H9 (cell line): ENCODE results near the gene FHOD3. TPM values are rescaled to one million over a fixed set of nuclear protein-coding genes. Genes with fewer than 3 reads are reported as not detected.

Source experiments
- DNase-seq: peaks from one replicate; pipeline ENCODE4 v3.0.0-alpha.2; 2017
- H2AFZ ChIP-seq: one replicate; pipeline ENCODE4 v1.6.1; 2013; ENCODE audit warnings: mild to moderate bottlenecking, low read length, control low read depth, moderate library complexity
- H2AK5ac ChIP-seq: 2 replicates; pipeline ENCODE4 v1.6.1; 2013; ENCODE audit warnings: low read length, control low read depth, mixed read lengths; ENCODE audit not compliant: insufficient read length
- H2BK120ac ChIP-seq: one replicate; pipeline ENCODE4 v1.6.1; 2013; ENCODE audit warnings: low read depth, mild to moderate bottlenecking, low read length, control low read depth, inconsistent platforms; ENCODE audit not compliant: poor library complexity, severe bottlenecking
- H2BK12ac ChIP-seq: 2 replicates; pipeline ENCODE4 v1.6.1; 2013; ENCODE audit warnings: low read length, control low read depth, mixed read lengths, low read depth; ENCODE audit not compliant: insufficient read length
- H2BK15ac ChIP-seq: 2 replicates; pipeline ENCODE4 v1.6.1; 2013; ENCODE audit warnings: low read depth, low read length, control low read depth
- H2BK20ac ChIP-seq: one replicate; pipeline ENCODE4 v1.6.1; 2013; ENCODE audit warnings: low read depth, mild to moderate bottlenecking, low read length, control low read depth, inconsistent platforms; ENCODE audit not compliant: poor library complexity, severe bottlenecking
- H2BK5ac ChIP-seq: 2 replicates; pipeline ENCODE4 v1.6.1; 2013; ENCODE audit warnings: low read length, control low read depth, mixed read lengths; ENCODE audit not compliant: insufficient read length
- H3K14ac ChIP-seq: 2 replicates; pipeline ENCODE4 v1.6.1; 2013; ENCODE audit warnings: low read length, control low read depth; ENCODE audit not compliant: insufficient read depth
- H3K18ac ChIP-seq: 2 replicates; pipeline ENCODE4 v1.6.1; 2013; ENCODE audit warnings: low read depth, mild to moderate bottlenecking, mixed read lengths, low read length, control low read depth; ENCODE audit not compliant: insufficient read length
- H3K23ac ChIP-seq: 2 replicates; pipeline ENCODE4 v1.6.1; 2013; ENCODE audit warnings: low read length, control low read depth, mixed read lengths, low read depth; ENCODE audit not compliant: insufficient read length
- H3K23me2 ChIP-seq: 2 replicates; pipeline ENCODE4 v1.6.1; 2013; ENCODE audit warnings: low read depth, mild to moderate bottlenecking, mixed read lengths, low read length, control low read depth; ENCODE audit not compliant: insufficient read length, poor library complexity, severe bottlenecking
- H3K27ac ChIP-seq: 2 replicates; pipeline ENCODE4 v1.5.1; 2013; ENCODE audit warnings: low read length, control low read depth, mixed read lengths, low read depth; ENCODE audit not compliant: insufficient read length
- H3K27me3 ChIP-seq: 2 replicates; pipeline ENCODE4 v1.6.1; 2013; ENCODE audit warnings: low read length, control low read depth, inconsistent platforms; ENCODE audit not compliant: insufficient read depth
- H3K4ac ChIP-seq: 2 replicates; pipeline ENCODE4 v1.6.1; 2013; ENCODE audit warnings: low read depth, mild to moderate bottlenecking, control low read depth, inconsistent platforms, low read length, moderate library complexity
- H3K4me1 ChIP-seq: 2 replicates; pipeline ENCODE4 v1.6.1; 2013; ENCODE audit warnings: low read length, control low read depth, inconsistent platforms; ENCODE audit not compliant: insufficient read depth
- H3K4me2 ChIP-seq: 2 replicates; pipeline ENCODE4 v1.6.1; 2013; ENCODE audit warnings: low read length, control low read depth, mixed read lengths; ENCODE audit not compliant: insufficient read length, insufficient read depth
- H3K56ac ChIP-seq: 2 replicates; pipeline ENCODE4 v1.6.1; 2013; ENCODE audit warnings: low read depth, mild to moderate bottlenecking, mixed read lengths, low read length, control low read depth; ENCODE audit not compliant: insufficient read length
- H3K79me1 ChIP-seq: 2 replicates; pipeline ENCODE4 v1.6.1; 2013; ENCODE audit warnings: low read depth, mild to moderate bottlenecking, moderate library complexity, low read length, control low read depth, inconsistent platforms; ENCODE audit not compliant: insufficient read depth, poor library complexity, severe bottlenecking
- H3K79me2 ChIP-seq: 2 replicates; pipeline ENCODE4 v1.6.1; 2013; ENCODE audit warnings: low read length, control low read depth, inconsistent platforms; ENCODE audit not compliant: insufficient read depth
- H3K9ac ChIP-seq: 2 replicates; pipeline ENCODE4 v1.6.1; 2013; ENCODE audit warnings: low read length, control low read depth, mixed read lengths; ENCODE audit not compliant: insufficient read length; ENCODE audit errors: extremely low read depth
- H3K9me3 ChIP-seq: one replicate; pipeline ENCODE4 v1.6.1; 2013; ENCODE audit warnings: low read depth, low read length, inconsistent platforms; ENCODE audit not compliant: control insufficient read depth
- H3T11ph ChIP-seq: one replicate; pipeline ENCODE4 v1.6.1; 2013; ENCODE audit warnings: mild to moderate bottlenecking, low read length, control low read depth, inconsistent platforms
- H4K20me1 ChIP-seq: one replicate; pipeline ENCODE4 v1.6.1; 2013; ENCODE audit not compliant: control insufficient read depth, insufficient read length, insufficient read depth
- H4K5ac ChIP-seq: 2 replicates; pipeline ENCODE4 v1.6.1; 2013; ENCODE audit warnings: low read depth, mild to moderate bottlenecking, mixed read lengths, low read length, control low read depth; ENCODE audit not compliant: insufficient read length
- H4K8ac ChIP-seq: replicated peaks from 2 replicates; pipeline ENCODE4 v1.6.1; 2013; ENCODE audit warnings: low read length, control low read depth, mixed read lengths, low read depth; ENCODE audit not compliant: insufficient read length
- H4K91ac ChIP-seq: 2 replicates; pipeline ENCODE4 v1.6.1; 2013; ENCODE audit warnings: low read depth, mild to moderate bottlenecking, moderate library complexity, mixed read lengths, low read length, control low read depth; ENCODE audit not compliant: insufficient read length
- H3K27ac Mint-ChIP-seq, 3 experiments: 2 replicates in 2 of 3; 3 replicates in 1 of 3; pipeline ENCODE4 v1.8.0; 2020 to 2021; ENCODE audit warnings: mixed read lengths in 3 of 3, mild to moderate bottlenecking in 1 of 3, moderate library complexity in 1 of 3
- H3K27me3 Mint-ChIP-seq: 2 replicates; pipeline ENCODE4 v1.8.0; 2021; ENCODE audit warnings: low read depth, mild to moderate bottlenecking, moderate library complexity, mixed read lengths
- H3K36me3 Mint-ChIP-seq, 3 experiments: 2 replicates in 2 of 3; 3 replicates in 1 of 3; pipeline ENCODE4 v1.8.0; 2020 to 2021; ENCODE audit warnings: low read depth in 3 of 3, mixed read lengths in 3 of 3; ENCODE audit not compliant: insufficient read depth in 1 of 3
- H3K4me1 Mint-ChIP-seq, 2 experiments: 2 replicates each; pipeline ENCODE4 v1.8.0; 2020; ENCODE audit warnings: mixed read lengths in 2 of 2
- H3K4me3 Mint-ChIP-seq, 2 experiments: 2 replicates in 1 of 2; 3 replicates in 1 of 2; pipeline ENCODE4 v1.8.0; 2020 to 2021; ENCODE audit warnings: mild to moderate bottlenecking in 2 of 2, mixed read lengths in 2 of 2, moderate library complexity in 1 of 2
- H3K9me3 Mint-ChIP-seq, 2 experiments: 2 replicates in 1 of 2; 3 replicates in 1 of 2; pipeline ENCODE4 v1.8.0; 2020; ENCODE audit warnings: mild to moderate bottlenecking in 2 of 2, mixed read lengths in 2 of 2, moderate library complexity in 1 of 2
- WGBS: extraction: QIAGEN DNeasy Blood & Tissue Kit; methylation state at CpG from one replicate; pipeline ENCODE4 v1.1.7; 2013; ENCODE audit warnings: missing lambda C conversion rate, low lambda C conversion rate, mixed read lengths; ENCODE audit not compliant: insufficient read length; ENCODE audit errors: extremely low coverage; 5-methylcytosine and 5-hydroxymethylcytosine counted together
- total RNA-seq: library from RNA; stranded (reverse); gene quantifications from 2 replicates; pipeline ENCODE4 v1.2.1, GENCODE V29; 2021
- TF ChIP-seq, protein P1 (sequence below): fragments of 200-600 bp; sonication (generic); conservative IDR thresholded peaks from 3 replicates; pipeline ENCODE4 v1.8.0; 2021; ENCODE audit warnings: antibody characterized with exemption, mild to moderate bottlenecking

FHOD3 gene
- total RNA-seq, 1 experiment from 2014 or later = 8.0 TPM

DNA sequence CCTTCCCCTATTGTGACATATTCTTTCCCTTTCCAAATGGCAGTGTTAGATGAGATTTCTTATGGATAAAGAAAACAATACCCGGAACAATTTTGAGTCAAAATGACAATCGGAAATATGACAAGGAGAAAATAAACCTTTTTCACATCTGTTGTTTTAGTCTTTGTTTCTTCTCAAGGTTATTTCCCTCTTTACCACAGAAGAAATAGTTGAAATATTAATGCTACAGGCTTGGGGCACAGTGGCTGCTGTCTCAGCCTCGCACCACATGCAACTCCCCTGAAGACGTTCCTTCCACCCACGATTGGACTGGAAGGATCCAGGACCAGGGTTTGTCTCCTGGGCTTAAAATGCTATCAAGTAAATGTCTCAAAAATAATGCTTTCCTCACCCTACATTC is 77.6 kb downstream of the FHOD3 start:
- Histone ChIP-seq H3K23me2 (no peaks in the 10 kb centered on the region), H3K4me1 (no peaks in the 10 kb centered on the region), H4K91ac (no peak overlapping the region), H3K23ac (no peak overlapping the region), H2BK20ac (no peak overlapping the region), H2AK5ac (no peak overlapping the region), H3K27me3 (no peaks in the 10 kb centered on the region), H3K4me2 (no peak overlapping the region), H2BK120ac (no peak overlapping the region), H2BK15ac (no peak overlapping the region), H3K27ac (no peak overlapping the region), H4K5ac (no peak overlapping the region), H3K79me2 (no peaks in the 10 kb centered on the region), H3K18ac (no peak overlapping the region), H3K14ac (no peak overlapping the region), H4K8ac (no peak overlapping the region), H3K9ac (no peak overlapping the region), H3T11ph (no peak overlapping the region), H2BK5ac (no peak overlapping the region), H3K56ac (no peak overlapping the region), H3K79me1 (no peaks in the 10 kb centered on the region), H3K4ac (no peak overlapping the region), H2BK12ac (no peak overlapping the region), H4K20me1 (no peaks in the 10 kb centered on the region), H2AFZ (no peak overlapping the region), H3K9me3 (no peaks in the 10 kb centered on the region)
- no CpG with 5 or more reads among the region's 5 CpGs for WGBS
- Mint-ChIP-seq H3K27ac (no peak overlapping the region), H3K4me1 (peaks cover 3 to 4% of the 10 kb centered on the region in 2 experiments), H3K36me3 (peaks cover 0 to 15% (median 10%) of the 10 kb centered on the region in 3 experiments; a peak in 6 of 7 replicates), H3K4me3 (no peak overlapping the region), H3K27me3 (no peaks in the 10 kb centered on the region; the same call in 1 of the 2 replicates), H3K9me3 (peaks cover 0 to 5% of the 10 kb centered on the region in 2 experiments; a peak in 3 of 5 replicates)
- no peak for DNase-seq
- TF ChIP-seq, protein P1, sequence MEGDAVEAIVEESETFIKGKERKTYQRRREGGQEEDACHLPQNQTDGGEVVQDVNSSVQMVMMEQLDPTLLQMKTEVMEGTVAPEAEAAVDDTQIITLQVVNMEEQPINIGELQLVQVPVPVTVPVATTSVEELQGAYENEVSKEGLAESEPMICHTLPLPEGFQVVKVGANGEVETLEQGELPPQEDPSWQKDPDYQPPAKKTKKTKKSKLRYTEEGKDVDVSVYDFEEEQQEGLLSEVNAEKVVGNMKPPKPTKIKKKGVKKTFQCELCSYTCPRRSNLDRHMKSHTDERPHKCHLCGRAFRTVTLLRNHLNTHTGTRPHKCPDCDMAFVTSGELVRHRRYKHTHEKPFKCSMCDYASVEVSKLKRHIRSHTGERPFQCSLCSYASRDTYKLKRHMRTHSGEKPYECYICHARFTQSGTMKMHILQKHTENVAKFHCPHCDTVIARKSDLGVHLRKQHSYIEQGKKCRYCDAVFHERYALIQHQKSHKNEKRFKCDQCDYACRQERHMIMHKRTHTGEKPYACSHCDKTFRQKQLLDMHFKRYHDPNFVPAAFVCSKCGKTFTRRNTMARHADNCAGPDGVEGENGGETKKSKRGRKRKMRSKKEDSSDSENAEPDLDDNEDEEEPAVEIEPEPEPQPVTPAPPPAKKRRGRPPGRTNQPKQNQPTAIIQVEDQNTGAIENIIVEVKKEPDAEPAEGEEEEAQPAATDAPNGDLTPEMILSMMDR = no peak
